Gastrocnemius medialis (tissue), 4 donors: ENCODE measurements around the gene PRKAG2.
A peak's percentile ranks its signal among the peaks of the same experiment; 100 is the strongest.

Experiments used
- CTCF ChIP-seq, 5 experiments: fragments of 450-650 bp in 3 of 5; fragments of 200-600 bp in 2 of 5; sonication (generic) in 2 of 5; IDR thresholded peaks in 4 of 5; conservative IDR thresholded peaks in 1 of 5; 1 replicate in 4 of 5; 2 replicates in 1 of 5; pipeline ENCODE4 v1.5.1; 2016 to 2019; ENCODE audit warnings: antibody characterized with exemption in 5 of 5, mild to moderate bottlenecking in 3 of 5, moderate library complexity in 3 of 5
- POLR2A ChIP-seq, 2 donors: fragments of 450-650 bp; IDR thresholded peaks; one replicate each; pipeline ENCODE4 v1.6.1; 2017; ENCODE audit warnings: antibody characterized with exemption in 2 of 2, mild to moderate bottlenecking in 2 of 2, moderate library complexity in 2 of 2

DNA sequence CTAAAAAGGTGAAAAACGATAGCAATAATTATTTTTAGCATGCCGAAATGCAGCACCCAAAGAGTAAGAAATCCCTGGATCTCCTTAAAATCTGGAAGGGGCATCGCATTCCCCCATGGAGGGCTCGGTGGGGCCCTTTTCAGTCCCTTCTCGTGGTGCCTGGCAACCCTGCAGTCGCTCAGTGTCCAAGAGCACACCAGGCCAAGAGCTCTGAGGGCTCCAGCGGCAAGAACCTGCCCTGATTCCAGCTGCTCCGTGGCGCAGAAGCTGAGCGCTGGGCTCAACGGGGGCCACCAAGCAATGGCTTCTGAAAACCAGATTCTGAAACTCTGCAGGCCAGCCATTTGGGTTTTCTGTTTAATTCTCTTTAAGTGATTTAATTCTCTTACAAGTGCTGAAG lies 131.2 kb downstream of the PRKAG2 start:
- TF ChIP-seq CTCF (IDR thresholded peaks at IDR 0.05 in 4 of 5, conservative IDR thresholded peaks at IDR 0.05 in 1 of 5), result no peak
- TF ChIP-seq POLR2A (IDR thresholded peaks at IDR 0.05), result peak in 1 of 2 donors; percentile 50
